ENCODE data around the gene FAM81A. TPM values are rescaled to one million over a fixed set of nuclear protein-coding genes. Genes with fewer than 3 reads are reported as not detected.
A peak's percentile ranks its signal among the peaks of the same experiment; 100 is the strongest.
"Not testable (repeated sequence)": the region's sequence is repeated elsewhere in the genome, so short reads cannot be mapped to it uniquely, and the experiment has no call there.

FAM81A gene
- total and polyA plus RNA-seq, 9 of the 15 experiments (the other 6 are each of a cell fraction or from before 2014, with no cell fraction given), result not detected

GRCh38 chr15:59485036-59485435, 47.0 kb downstream of the FAM81A start (continued):
- TF ChIP-seq PHB (CRISPR knock-in tag; IDR thresholded peaks at IDR 0.05) (no peak), NCOA2 (IDR thresholded peaks at IDR 0.05; ENCODE audit: partially characterized antibody in 2 of 2) (no peak), RHOXF2B (CRISPR knock-in tag; conservative IDR thresholded peaks at IDR 0.05) (no peak)

GRCh38 chr15:59489485-59489884, 51.5 kb downstream of the FAM81A start:
- CTCF ChIA-PET (ENCODE audit: low intra/inter-chr PET ratio); DNase-seq (ENCODE audit: extremely low read depth in 1 of 4, low spot score in 3 of 4); H3K36me3 ChIP-seq (ENCODE audit: control insufficient read depth, insufficient read depth, low read length); H3K4me3 ChIP-seq; H2AFZ ChIP-seq (ENCODE audit: low read depth, low read length); H3K4me2 ChIP-seq (ENCODE audit: insufficient read depth, low read length); BruUV-seq (replicated peaks); H3K79me2 ChIP-seq (ENCODE audit: control insufficient read depth, insufficient read depth, low read length); POLR2A ChIA-PET; H4K20me1 ChIP-seq (replicated peaks; ENCODE audit: control insufficient read depth, insufficient read depth, low read length); FAIRE-seq; H3K9me1 ChIP-seq (ENCODE audit: control insufficient read depth, insufficient read depth, low read length); H3K9me3 ChIP-seq (replicated peaks; ENCODE audit: control insufficient read depth, insufficient read depth, low read depth, low read length); ATAC-seq; H3K9ac ChIP-seq (ENCODE audit: insufficient read depth in 1 of 2, low read depth in 2 of 2, low read length in 2 of 2); H3K4me1 ChIP-seq (replicated peaks in 1 of 2; ENCODE audit: control insufficient read depth in 2 of 2, insufficient read depth in 2 of 2, low read length in 2 of 2); H3K27ac ChIP-seq (ENCODE audit: extremely low read depth, low read depth, low read length); intact Hi-C loops (cut with micrococcal nuclease): not testable (repeated sequence)
- peak; percentile 26 for TF ChIP-seq RBM25 (IDR thresholded peaks at IDR 0.05; ENCODE audit: low read depth, low read length, severe bottlenecking)
- in situ Hi-C loops (cut with MboI), result loop anchor here (25.0 kb wide), 1 partner anchor 1277 kb away; no protein-coding TSS in a partner anchor
- peaks cover 5 to 21% of the 10 kb centered on the region in 2 experiments; a peak in 3 of 5 replicates for H3K27me3 ChIP-seq (ENCODE audit: control insufficient read depth in 2 of 2, insufficient read depth in 2 of 2, low read length in 2 of 2)

GRCh38 chr15:59491062-59491461, 53.1 kb downstream of the FAM81A start:
- in situ Hi-C loops (cut with MboI) (loop anchor here (5.0 to 25.0 kb wide), 3 partner anchors 339 to 1279 kb away; no protein-coding TSS in a partner anchor), intact Hi-C loops (cut with micrococcal nuclease) (loop anchor here (5.0 to 10.0 kb wide), 2 partner anchors 244 to 1266 kb away; no protein-coding TSS in a partner anchor)
- Histone ChIP-seq H3K27ac (ENCODE audit: extremely low read depth, low read depth, low read length) (no peak overlapping the region), H3K9me1 (ENCODE audit: control insufficient read depth, insufficient read depth, low read length) (no peaks in the 10 kb centered on the region), H3K9ac (ENCODE audit: insufficient read depth in 1 of 2, low read depth in 2 of 2, low read length in 2 of 2) (no peak overlapping the region), H3K9me3 (replicated peaks; ENCODE audit: control insufficient read depth, insufficient read depth, low read depth, low read length) (no peaks in the 10 kb centered on the region), H3K4me2 (ENCODE audit: insufficient read depth, low read length) (no peak overlapping the region), H3K79me2 (ENCODE audit: control insufficient read depth, insufficient read depth, low read length) (no peaks in the 10 kb centered on the region), H3K4me1 (replicated peaks in 1 of 2; ENCODE audit: control insufficient read depth in 2 of 2, insufficient read depth in 2 of 2, low read length in 2 of 2) (no peaks in the 10 kb centered on the region; a peak in 1 of 5 replicates), H3K27me3 (ENCODE audit: control insufficient read depth in 2 of 2, insufficient read depth in 2 of 2, low read length in 2 of 2) (peaks cover 5 to 13% of the 10 kb centered on the region in 2 experiments; a peak in 3 of 5 replicates), H4K20me1 (replicated peaks; ENCODE audit: control insufficient read depth, insufficient read depth, low read length) (no peaks in the 10 kb centered on the region), H3K36me3 (ENCODE audit: control insufficient read depth, insufficient read depth, low read length) (no peaks in the 10 kb centered on the region), H3K4me3 (no peak overlapping the region), H2AFZ (ENCODE audit: low read depth, low read length) (no peak overlapping the region)
- no TSS peak for BruUV-seq (replicated peaks)
- TF ChIP-seq TOE1 (IDR thresholded peaks at IDR 0.05; ENCODE audit: borderline replicate concordance) (no peak), TOE1 (CRISPR knock-in tag; IDR thresholded peaks at IDR 0.05; ENCODE audit: borderline replicate concordance, low read depth) (no peak), HDAC8 (tag; IDR thresholded peaks at IDR 0.05) (no peak), CHD1 (IDR thresholded peaks at IDR 0.05; ENCODE audit: low read length) (no peak), ZNF408 (CRISPR knock-in tag; IDR thresholded peaks at IDR 0.05; ENCODE audit: low read depth) (no peak), ZNF436 (CRISPR knock-in tag; IDR thresholded peaks at IDR 0.05) (no peak), MEF2A (IDR thresholded peaks at IDR 0.05; ENCODE audit: control insufficient read depth, low read depth, low read length) (no peak), FOXM1 (IDR thresholded peaks at IDR 0.05; ENCODE audit: low read depth) (no peak), FOXM1 (CRISPR knock-in tag; IDR thresholded peaks at IDR 0.05; ENCODE audit: low read depth) (no peak), ZNF12 (CRISPR knock-in tag; IDR thresholded peaks at IDR 0.05) (no peak)
- FAIRE-seq, result peak; percentile 37
- 0% methylated on average over 5 of the region's 5 CpGs for WGBS (ENCODE audit: insufficient coverage, low coverage, missing lambda C conversion rate)
- DNase-seq (ENCODE audit: extremely low read depth in 1 of 4, low spot score in 3 of 4), result no peak
- ChIA-PET CTCF (ENCODE audit: low intra/inter-chr PET ratio) (interaction anchor here (0.5 to 0.7 kb wide), 3 partner anchors 818 to 1263 kb away, joined by 3 to 8 read pairs (median 4); no protein-coding TSS in a partner anchor), POLR2A (interaction anchor here (0.6 kb wide), 1 partner anchor 339 kb away, joined by 3 read pairs; no protein-coding TSS in a partner anchor)
- no peak for ATAC-seq

Data from K562 (cell line).